ENCODE measurements around the gene ATRN.

ATRN gene

DNA sequence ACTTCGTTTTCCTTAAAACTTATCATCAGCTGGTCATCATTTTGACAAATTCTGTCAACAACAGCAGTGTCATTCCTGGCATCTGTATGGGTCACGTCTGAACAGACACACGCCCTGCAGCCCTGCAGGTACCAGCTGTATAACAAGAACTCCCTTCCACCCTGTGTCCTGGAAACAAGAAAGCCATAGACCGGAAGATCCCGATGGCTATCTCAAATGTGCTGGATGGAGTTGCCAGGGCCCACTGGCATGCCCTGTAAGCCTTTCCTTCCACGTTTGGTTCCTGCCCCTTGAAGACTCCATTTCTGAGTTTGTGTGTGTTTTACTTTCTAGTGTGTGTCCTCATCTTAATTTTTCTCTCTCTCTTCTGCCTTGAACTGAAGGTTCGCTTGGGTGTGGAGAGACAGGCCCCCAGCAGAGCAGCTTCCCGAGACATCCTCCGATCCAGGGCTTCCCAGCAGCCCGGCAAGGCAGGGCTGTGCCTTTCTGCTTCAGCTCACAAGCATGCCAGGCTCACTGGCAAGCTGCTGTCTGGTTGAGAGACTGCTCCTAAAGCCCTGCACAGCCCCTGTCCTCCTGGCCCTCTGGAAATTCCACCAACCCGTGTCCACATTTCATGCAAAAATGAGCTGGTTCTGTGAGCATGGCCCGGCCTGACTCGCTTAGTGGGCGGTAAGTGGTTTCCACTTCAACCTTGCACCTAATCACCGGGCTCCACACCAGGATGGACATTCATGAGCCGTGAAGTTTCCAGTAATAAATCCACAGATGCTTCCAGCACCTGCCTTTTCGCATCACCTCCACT is 183.7 kb downstream of the ATRN start:
- ChIA-PET POLR2A (no interaction called here), CTCF (interaction anchor here (0.6 to 1.2 kb wide), 5 partner anchors 8 to 369 kb away, joined by 3 read pairs; no protein-coding TSS in a partner anchor)
- no peaks in the 10 kb centered on the region for H3K9me3 ChIP-seq (ENCODE audit: control insufficient read depth, insufficient read depth, low read depth, low read length)
- H3K4me3 ChIP-seq (ENCODE audit: low read depth, low read length) = no peak overlapping the region
- no peaks in the 10 kb centered on the region for H3K36me3 ChIP-seq (ENCODE audit: control insufficient read depth in 2 of 2, insufficient read depth in 1 of 2, low read length in 2 of 2)
- TF ChIP-seq ZNF514 (tag by site-specific recombination; IDR thresholded peaks at IDR 0.05) = no peak
- no peak for TF ChIP-seq GLIS1 (tag by site-specific recombination; IDR thresholded peaks at IDR 0.05)
- no peak for TF ChIP-seq IKZF3 (tag by site-specific recombination; IDR thresholded peaks at IDR 0.05)
- no peak for TF ChIP-seq ZEB2 (tag by site-specific recombination; IDR thresholded peaks at IDR 0.05)
- TF ChIP-seq, protein P1, sequence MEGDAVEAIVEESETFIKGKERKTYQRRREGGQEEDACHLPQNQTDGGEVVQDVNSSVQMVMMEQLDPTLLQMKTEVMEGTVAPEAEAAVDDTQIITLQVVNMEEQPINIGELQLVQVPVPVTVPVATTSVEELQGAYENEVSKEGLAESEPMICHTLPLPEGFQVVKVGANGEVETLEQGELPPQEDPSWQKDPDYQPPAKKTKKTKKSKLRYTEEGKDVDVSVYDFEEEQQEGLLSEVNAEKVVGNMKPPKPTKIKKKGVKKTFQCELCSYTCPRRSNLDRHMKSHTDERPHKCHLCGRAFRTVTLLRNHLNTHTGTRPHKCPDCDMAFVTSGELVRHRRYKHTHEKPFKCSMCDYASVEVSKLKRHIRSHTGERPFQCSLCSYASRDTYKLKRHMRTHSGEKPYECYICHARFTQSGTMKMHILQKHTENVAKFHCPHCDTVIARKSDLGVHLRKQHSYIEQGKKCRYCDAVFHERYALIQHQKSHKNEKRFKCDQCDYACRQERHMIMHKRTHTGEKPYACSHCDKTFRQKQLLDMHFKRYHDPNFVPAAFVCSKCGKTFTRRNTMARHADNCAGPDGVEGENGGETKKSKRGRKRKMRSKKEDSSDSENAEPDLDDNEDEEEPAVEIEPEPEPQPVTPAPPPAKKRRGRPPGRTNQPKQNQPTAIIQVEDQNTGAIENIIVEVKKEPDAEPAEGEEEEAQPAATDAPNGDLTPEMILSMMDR (tag by site-specific recombination; IDR thresholded peaks at IDR 0.05) = no peak
- no peak for TF ChIP-seq ZNF211 (tag by site-specific recombination; IDR thresholded peaks at IDR 0.05; ENCODE audit: low read depth)
- TF ChIP-seq ZNF121 (tag by site-specific recombination; IDR thresholded peaks at IDR 0.05) = no peak
- no peak for TF ChIP-seq ZBTB17 (tag by site-specific recombination; IDR thresholded peaks at IDR 0.05)
- H3K27ac ChIP-seq (ENCODE audit: extremely low read depth, low read depth, low read length) = no peak overlapping the region
- H3K4me1 ChIP-seq (ENCODE audit: control insufficient read depth, insufficient read depth, low read length) = no peaks in the 10 kb centered on the region

GRCh38 chr20:3655131-3655405 is 184.2 kb downstream of the ATRN start:
- H3K4me3 ChIP-seq (ENCODE audit: low read depth, low read length) = no peak overlapping the region
- ChIA-PET CTCF (interaction anchor here (0.6 kb wide), 2 partner anchors 25 to 368 kb away, joined by 3 read pairs; no protein-coding TSS in a partner anchor), POLR2A (no interaction called here)
- H3K36me3 ChIP-seq (ENCODE audit: control insufficient read depth in 2 of 2, insufficient read depth in 1 of 2, low read length in 2 of 2) = no peaks in the 10 kb centered on the region
- no peaks in the 10 kb centered on the region for H3K9me3 ChIP-seq (ENCODE audit: control insufficient read depth, insufficient read depth, low read depth, low read length)
- H3K27ac ChIP-seq (ENCODE audit: extremely low read depth, low read depth, low read length) = no peak overlapping the region
- H3K4me1 ChIP-seq (ENCODE audit: control insufficient read depth, insufficient read depth, low read length) = no peaks in the 10 kb centered on the region
- no peak for TF ChIP-seq SCRT2 (tag by site-specific recombination; IDR thresholded peaks at IDR 0.05)
- TF ChIP-seq ZNF133 (tag by site-specific recombination; IDR thresholded peaks at IDR 0.05) = no peak
- TF ChIP-seq KLF1 (tag by site-specific recombination; IDR thresholded peaks at IDR 0.05) = no peak
- no peak for TF ChIP-seq INSM2 (tag by site-specific recombination; IDR thresholded peaks at IDR 0.05)
- TF ChIP-seq ZNF2 (tag by site-specific recombination; IDR thresholded peaks at IDR 0.05) = no peak
- TF ChIP-seq HOXD13 (CRISPR knock-in tag; IDR thresholded peaks at IDR 0.05; ENCODE audit: borderline replicate concordance) = no peak
- no peak for TF ChIP-seq ZFHX2 (tag by site-specific recombination; conservative IDR thresholded peaks at IDR 0.05)
- TF ChIP-seq ZNF394 (tag by site-specific recombination; IDR thresholded peaks at IDR 0.05; ENCODE audit: borderline replicate concordance) = no peak
- TF ChIP-seq ZNF433 (tag by site-specific recombination; IDR thresholded peaks at IDR 0.05; ENCODE audit: low read depth) = no peak
- TF ChIP-seq YY2 (tag by site-specific recombination; IDR thresholded peaks at IDR 0.05) = no peak
- no peak for TF ChIP-seq REST (tag by site-specific recombination; IDR thresholded peaks at IDR 0.05)
- no peak for TF ChIP-seq ZNF423 (tag by site-specific recombination; IDR thresholded peaks at IDR 0.05)
- TF ChIP-seq ZNF707 (tag by site-specific recombination; IDR thresholded peaks at IDR 0.05) = no peak
- TF ChIP-seq HOXA7 (CRISPR knock-in tag; IDR thresholded peaks at IDR 0.05; ENCODE audit: borderline replicate concordance) = no peak
- no peak for TF ChIP-seq ZNF544 (tag by site-specific recombination; IDR thresholded peaks at IDR 0.05)
- no peak for TF ChIP-seq ZNF518A (tag by site-specific recombination; conservative IDR thresholded peaks at IDR 0.05; ENCODE audit: low read depth)
- TF ChIP-seq ZNF548 (tag by site-specific recombination; IDR thresholded peaks at IDR 0.05) = no peak
